Stimulated activated CD8-positive, alpha-beta memory T cell treated with anti-CD3 and anti-CD28 coated beads, Interleukin-15, amount 100 ng/mL, for 48 hours (primary cell): ENCODE data around the gene PPFIBP1.
"Not testable (repeated sequence)": the region's sequence is repeated elsewhere in the genome, so short reads cannot be mapped to it uniquely, and the experiment has no call there.

ENCODE experiments used
- DNase-seq, 2 donors: peaks; one replicate each; pipeline ENCODE4 v3.0.0-alpha.2; 2020; ENCODE audit warnings: low read depth in 2 of 2

PPFIBP1 gene

GRCh38 chr12:27542628-27543027 is 18.6 kb downstream of the PPFIBP1 start:
- DNase-seq: no peak

- not testable (repeated sequence) for DNase-seq
These were observed 20.9 kb downstream of the PPFIBP1 start for GRCh38 chr12:27544858-27545257.

- DNase-seq: no peak
These were observed 21.7 kb downstream of the PPFIBP1 start for GRCh38 chr12:27545665-27546064.

- DNase-seq: no peak
These were observed 23.6 kb downstream of the PPFIBP1 start for GRCh38 chr12:27547592-27547991.

- DNase-seq: no peak
These were observed 24.5 kb downstream of the PPFIBP1 start for GRCh38 chr12:27548301-27549199.

GRCh38 chr12:27549236-27549800 is 25.3 kb downstream of the PPFIBP1 start:
- no peak for DNase-seq

- no peak for DNase-seq
These were observed 26.0 kb downstream of the PPFIBP1 start for GRCh38 chr12:27549801-27550652.

- no peak for DNase-seq
These were observed 26.6 kb downstream of the PPFIBP1 start for GRCh38 chr12:27550653-27550975.

- DNase-seq: no peak
These were observed 27.3 kb downstream of the PPFIBP1 start for GRCh38 chr12:27551172-27551840.

GRCh38 chr12:27552235-27552634 is 28.2 kb downstream of the PPFIBP1 start:
- no peak for DNase-seq

GRCh38 chr12:27552886-27553560 is 29.0 kb downstream of the PPFIBP1 start:
- no peak for DNase-seq

- DNase-seq: no peak
These were observed 29.9 kb downstream of the PPFIBP1 start for GRCh38 chr12:27553941-27554340.

GRCh38 chr12:27554421-27555186 is 30.6 kb downstream of the PPFIBP1 start:
- DNase-seq: no peak

GRCh38 chr12:27555361-27555760 is 31.4 kb downstream of the PPFIBP1 start:
- no peak for DNase-seq

- no peak for DNase-seq
These were observed 32.1 kb downstream of the PPFIBP1 start for GRCh38 chr12:27555925-27556778.

GRCh38 chr12:27560126-27560525 is 36.1 kb downstream of the PPFIBP1 start:
- DNase-seq: no peak

GRCh38 chr12:27561535-27562350 is 37.7 kb downstream of the PPFIBP1 start:
- no peak for DNase-seq

GRCh38 chr12:27564612-27565213 is 40.7 kb downstream of the PPFIBP1 start:
- no peak for DNase-seq
